Activated CD8-positive, alpha-beta T cell treated with anti-CD3 and anti-CD28 coated beads for 36 hours (primary cell): ENCODE data around the gene AKAP9. TPM values are rescaled to one million over a fixed set of nuclear protein-coding genes. Genes with fewer than 3 reads are reported as not detected.

Experiments used
- ATAC-seq: fragments of 200-7000 bp; cut with Tn5 transposase; one replicate; pipeline ENCODE4 v1.10.0; 2021; ENCODE audit warnings: mild to moderate bottlenecking, moderate library complexity
- CTCF ChIA-PET: fragments of 350-600 bp; sonication (Branson Sonifier 250); formaldehyde crosslinking; loops from one replicate; lab custom pipeline; 2021; ENCODE audit warnings: antibody characterized with exemption; lab: Charles Lee
- POLR2A ChIA-PET: fragments of 350-600 bp; sonication (Branson Sonifier 250); formaldehyde crosslinking; loops from one replicate; lab custom pipeline; 2021; ENCODE audit warnings: antibody characterized with exemption; lab: Charles Lee
- DNase-seq: peaks from one replicate; pipeline ENCODE4 v3.0.0-alpha.2; 2020
- H3K27ac Mint-ChIP-seq: one replicate; pipeline ENCODE4 v1.8.0; 2021; ENCODE audit warnings: mild to moderate bottlenecking, mixed read lengths
- H3K27me3 Mint-ChIP-seq: one replicate; pipeline ENCODE4 v1.8.0; 2021; ENCODE audit warnings: mixed read lengths
- H3K36me3 Mint-ChIP-seq: one replicate; pipeline ENCODE4 v1.8.0; 2021; ENCODE audit warnings: low read depth, mixed read lengths
- H3K4me1 Mint-ChIP-seq: one replicate; pipeline ENCODE4 v1.8.0; 2021; ENCODE audit warnings: low read depth, mixed read lengths
- H3K4me3 Mint-ChIP-seq: one replicate; pipeline ENCODE4 v1.8.0; 2021; ENCODE audit warnings: mild to moderate bottlenecking, moderate library complexity, mixed read lengths
- H3K9me3 Mint-ChIP-seq: one replicate; pipeline ENCODE4 v1.8.0; 2021; ENCODE audit warnings: mixed read lengths
- CTCF ChIP-seq: fragments of 200-600 bp; IDR thresholded peaks from one replicate; pipeline ENCODE4 v1.8.0; 2022; ENCODE audit warnings: antibody characterized with exemption, mild to moderate bottlenecking
- intact Hi-C: fragments of 100-400 bp; cut with micrococcal nuclease; formaldehyde crosslinking; loops from one replicate; pipeline ENCODE4 v1.10.0; 2022
- total RNA-seq, 2 experiments: library from RNA; stranded (reverse); gene quantifications; one replicate each; pipeline ENCODE4 v1.2.3, GENCODE V29; 2021

AKAP9 gene
- total RNA-seq, 2 experiments from 2014 or later, result 24.8 to 28.4 TPM

GRCh38 chr7:91913612-91914011 lies 27.1 kb upstream of the AKAP9 start:
- intact Hi-C loops, result no loop called here
- peaks cover 3% of the 10 kb centered on the region for H3K4me1 Mint-ChIP-seq
- ATAC-seq (no peak), DNase-seq (no peak)
- no peaks in the 10 kb centered on the region for H3K9me3 Mint-ChIP-seq
- no peak overlapping the region for H3K4me3 Mint-ChIP-seq
- no peak overlapping the region for H3K27ac Mint-ChIP-seq
- no peak for TF ChIP-seq CTCF
- H3K27me3 Mint-ChIP-seq, result peaks cover 6% of the 10 kb centered on the region
- POLR2A ChIA-PET, result no interaction called here
- no peaks in the 10 kb centered on the region for H3K36me3 Mint-ChIP-seq
- CTCF ChIA-PET, result no interaction called here

GRCh38 chr7:91915401-91916050 lies 25.1 kb upstream of the AKAP9 start:
- DNase-seq (no peak), ATAC-seq (no peak)
- Mint-ChIP-seq H3K4me1 (peaks cover 3% of the 10 kb centered on the region), H3K9me3 (no peaks in the 10 kb centered on the region), H3K4me3 (no peak overlapping the region), H3K36me3 (no peaks in the 10 kb centered on the region), H3K27me3 (peaks cover 7% of the 10 kb centered on the region), H3K27ac (no peak overlapping the region)
- ChIA-PET POLR2A (no interaction called here), CTCF (interaction anchor here (1.4 kb wide), 1 partner anchor 35 kb away, joined by 4 read pairs; the partner anchor contains the start of gene MTERF1)
- intact Hi-C loops, result no loop called here
- no peak for TF ChIP-seq CTCF

- no peak overlapping the region for H3K27ac Mint-ChIP-seq
- ATAC-seq (no peak), DNase-seq (no peak)
- H3K4me1 Mint-ChIP-seq, result peaks cover 3% of the 10 kb centered on the region
- intact Hi-C loops, result no loop called here
- ChIA-PET CTCF (interaction anchor here (1.0 to 1.4 kb wide), 3 partner anchors 20 to 35 kb away, joined by 3 to 4 read pairs (median 4); partner anchors contain the start of gene MTERF1), POLR2A (no interaction called here)
- H3K4me3 Mint-ChIP-seq, result no peak overlapping the region
- H3K27me3 Mint-ChIP-seq, result peaks cover 7% of the 10 kb centered on the region
- no peak for TF ChIP-seq CTCF
- no peaks in the 10 kb centered on the region for H3K9me3 Mint-ChIP-seq
- no peaks in the 10 kb centered on the region for H3K36me3 Mint-ChIP-seq
These were observed 24.6 kb upstream of the AKAP9 start for GRCh38 chr7:91916051-91916440.

GRCh38 chr7:91918356-91918755 lies 22.3 kb upstream of the AKAP9 start:
- Mint-ChIP-seq H3K4me3 (no peak overlapping the region), H3K36me3 (no peaks in the 10 kb centered on the region), H3K27ac (no peak overlapping the region), H3K9me3 (no peaks in the 10 kb centered on the region), H3K4me1 (peaks cover 3% of the 10 kb centered on the region), H3K27me3 (peaks cover 7% of the 10 kb centered on the region)
- ChIA-PET POLR2A (no interaction called here), CTCF (no interaction called here)
- ATAC-seq (no peak), DNase-seq (no peak)
- intact Hi-C loops, result no loop called here
- TF ChIP-seq CTCF, result no peak

GRCh38 chr7:91922857-91923256 lies 17.8 kb upstream of the AKAP9 start:
- POLR2A ChIA-PET, result no interaction called here
- Mint-ChIP-seq H3K9me3 (no peaks in the 10 kb centered on the region), H3K36me3 (no peaks in the 10 kb centered on the region), H3K4me3 (no peak overlapping the region), H3K4me1 (peaks cover under 1% of the 10 kb centered on the region), H3K27me3 (peaks cover 8% of the 10 kb centered on the region), H3K27ac (no peak overlapping the region)
- no peak for ATAC-seq
- CTCF ChIA-PET, result no interaction called here
- TF ChIP-seq CTCF, result no peak
- no peak for DNase-seq
- intact Hi-C loops, result no loop called here
